HG02678 (cell line): ENCODE data around the gene MC1R.
A peak's percentile ranks its signal among the peaks of the same experiment; 100 is the strongest.
"Not testable (repeated sequence)": the region's sequence is repeated elsewhere in the genome, so short reads cannot be mapped to it uniquely, and the experiment has no call there.

ENCODE experiments used
- ATAC-seq: cut with Tn5 transposase; IDR thresholded peaks from one replicate; pipeline ENCODE4 v1.9.1; 2021; ENCODE audit warnings: mild to moderate bottlenecking, moderate library complexity; ENCODE audit not compliant: unreplicated experiment

MC1R gene

DNA sequence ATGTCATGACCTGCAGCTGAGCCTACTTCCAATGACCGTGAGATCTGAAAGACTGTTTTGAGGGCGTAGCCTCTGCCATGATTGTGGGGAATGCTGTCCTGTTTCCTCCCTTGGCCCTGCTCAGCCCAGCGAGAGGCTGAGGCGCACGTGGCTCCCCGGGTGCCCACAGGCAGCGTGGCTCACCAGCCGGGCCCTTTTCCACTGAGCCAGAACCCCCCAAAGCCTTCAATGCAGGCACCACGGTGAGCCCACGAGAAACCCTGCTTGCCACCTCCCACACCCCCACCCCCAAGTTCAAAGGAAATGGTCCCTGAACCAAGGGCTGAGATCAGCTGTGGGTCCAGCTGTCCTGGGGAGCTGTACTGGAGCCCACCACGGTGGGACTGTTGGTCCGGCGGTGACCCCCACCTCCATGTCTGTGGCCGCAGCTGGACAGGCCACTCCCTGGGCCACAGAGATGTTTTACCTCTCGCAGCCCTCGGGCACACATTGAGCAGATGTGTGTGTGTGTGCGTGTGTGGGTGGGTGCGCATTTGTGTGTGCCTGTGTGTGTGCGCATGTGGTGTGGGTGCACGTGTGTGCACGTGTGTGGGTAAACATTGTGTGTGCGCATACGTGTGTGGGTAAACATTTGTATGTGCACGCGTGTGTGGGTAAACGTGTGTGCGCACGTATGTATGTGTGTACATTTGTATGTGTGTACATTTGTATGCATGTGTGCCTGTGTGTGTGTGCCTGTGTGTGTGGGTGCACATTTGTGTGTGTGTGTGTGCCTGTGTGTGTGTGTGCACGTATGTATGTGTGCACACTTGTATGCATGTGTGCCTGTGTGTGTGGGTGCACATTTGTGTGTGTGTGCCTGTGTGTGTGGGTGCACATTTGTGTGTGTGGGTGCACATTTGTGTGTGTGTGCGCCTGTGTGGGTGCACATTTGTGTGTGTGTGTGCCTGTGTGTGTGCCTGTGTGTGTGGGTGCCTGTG lies 5.0 kb upstream of the MC1R start:
- ATAC-seq = no peak

DNA sequence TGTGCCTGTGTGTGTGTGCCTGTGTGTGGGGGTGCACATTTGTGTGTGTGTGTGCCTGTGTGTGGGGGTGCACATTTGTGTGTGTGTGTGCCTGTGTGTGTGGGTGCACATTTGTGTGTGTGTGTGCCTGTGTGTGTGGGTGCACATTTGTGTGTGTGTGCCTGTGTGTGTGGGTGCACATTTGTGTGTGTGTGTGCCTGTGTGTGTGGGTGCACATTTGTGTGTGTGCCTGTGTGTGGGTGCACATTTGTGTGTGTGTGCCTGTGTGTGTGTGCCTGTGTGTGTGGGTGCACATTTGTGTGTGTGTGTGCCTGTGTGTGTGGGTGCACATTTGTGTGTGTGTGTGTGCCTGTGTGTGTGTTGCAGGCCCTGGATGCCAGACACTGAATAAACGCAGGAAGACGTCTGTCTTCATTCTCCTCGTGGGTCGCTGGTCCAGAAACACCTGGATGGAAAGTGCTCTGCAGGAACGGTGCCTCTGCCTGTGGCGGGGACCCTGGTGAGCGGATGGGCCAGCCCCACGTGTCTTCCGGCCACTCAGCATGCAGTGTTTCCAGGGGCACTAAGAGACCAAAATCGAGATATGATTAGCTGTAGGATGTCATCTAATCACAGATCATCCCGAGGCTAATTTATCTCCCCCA lies 3.9 kb upstream of the MC1R start:
- ATAC-seq = not testable (repeated sequence)

DNA sequence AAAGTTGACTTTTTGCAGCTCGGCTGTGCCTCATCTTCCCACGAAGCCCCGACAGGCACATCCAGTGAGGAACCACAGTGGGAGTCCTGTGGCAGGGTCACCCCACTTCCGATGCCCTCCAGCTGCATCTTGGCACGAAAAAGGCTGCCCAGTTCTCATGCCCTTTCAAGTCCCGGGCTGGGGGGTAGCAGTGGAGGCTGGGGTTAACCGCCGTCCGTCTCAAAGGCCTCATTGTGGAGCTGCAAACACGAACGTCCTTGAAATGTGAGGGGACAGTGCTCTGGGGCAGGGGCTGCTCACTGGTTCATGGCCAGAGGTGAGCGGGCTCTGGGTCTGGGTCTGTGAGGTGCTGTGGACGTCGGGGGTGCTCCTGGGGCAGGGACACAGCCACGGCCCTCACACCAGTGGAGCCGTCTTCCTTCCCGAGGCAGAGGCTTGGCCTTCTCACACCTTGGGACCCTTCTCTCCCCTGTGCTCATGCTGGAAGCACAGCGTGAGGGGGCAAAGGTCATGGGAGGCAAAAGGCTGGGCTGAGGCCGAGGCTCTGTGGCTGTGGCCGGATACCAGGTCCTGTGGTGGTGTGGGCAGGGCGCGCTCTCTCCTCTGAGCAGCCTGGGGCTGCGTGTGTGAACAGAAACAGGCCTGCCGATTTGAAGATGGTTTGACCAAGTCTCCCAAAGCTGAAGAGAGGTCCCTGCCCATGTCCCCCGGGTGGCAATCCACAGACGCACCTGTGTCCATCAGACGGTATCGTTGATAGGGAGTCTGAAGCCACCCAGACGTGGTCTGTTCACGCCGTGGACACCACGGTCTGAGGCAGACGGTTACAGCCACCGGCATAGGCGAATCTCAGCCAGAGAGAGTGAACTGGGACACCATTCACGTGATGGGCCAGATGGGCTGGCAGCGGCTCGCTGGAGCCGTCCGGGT lies 3.1 kb upstream of the MC1R start:
- no peak for ATAC-seq

DNA sequence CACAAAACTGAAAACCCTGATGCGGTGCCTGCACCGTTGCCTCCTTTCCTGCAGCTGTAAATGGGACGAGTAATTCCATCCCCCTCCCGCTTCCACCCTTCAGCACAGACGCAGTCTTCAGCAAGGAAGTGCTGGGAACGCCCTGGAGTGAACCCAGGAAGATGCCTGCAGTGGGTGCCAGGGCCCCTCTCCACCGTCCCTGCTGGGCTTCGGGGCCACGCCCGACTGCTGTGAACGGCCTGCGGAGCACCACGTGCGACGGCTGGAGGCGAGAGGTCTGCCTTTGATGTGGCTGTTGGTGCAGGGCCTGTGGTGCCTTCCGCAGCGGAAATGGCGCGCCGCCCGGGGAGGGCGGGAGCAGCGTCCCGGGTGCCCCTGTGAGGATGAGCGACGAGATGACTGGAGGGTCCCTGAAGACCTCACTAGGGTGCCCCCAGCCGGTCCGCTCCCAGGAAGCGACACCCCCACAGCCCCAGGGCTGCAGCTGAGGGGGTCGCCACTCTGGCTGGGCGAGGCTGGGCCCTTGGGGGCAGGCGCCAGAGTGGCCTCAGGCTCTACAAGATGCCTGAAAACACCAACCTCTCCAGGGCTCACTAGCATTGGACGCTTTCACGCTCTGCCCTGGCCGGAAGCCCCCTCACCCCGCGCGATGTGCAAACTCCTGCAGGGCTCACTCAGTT lies 749 bp upstream of the MC1R start:
- peak; percentile 86 for ATAC-seq

DNA sequence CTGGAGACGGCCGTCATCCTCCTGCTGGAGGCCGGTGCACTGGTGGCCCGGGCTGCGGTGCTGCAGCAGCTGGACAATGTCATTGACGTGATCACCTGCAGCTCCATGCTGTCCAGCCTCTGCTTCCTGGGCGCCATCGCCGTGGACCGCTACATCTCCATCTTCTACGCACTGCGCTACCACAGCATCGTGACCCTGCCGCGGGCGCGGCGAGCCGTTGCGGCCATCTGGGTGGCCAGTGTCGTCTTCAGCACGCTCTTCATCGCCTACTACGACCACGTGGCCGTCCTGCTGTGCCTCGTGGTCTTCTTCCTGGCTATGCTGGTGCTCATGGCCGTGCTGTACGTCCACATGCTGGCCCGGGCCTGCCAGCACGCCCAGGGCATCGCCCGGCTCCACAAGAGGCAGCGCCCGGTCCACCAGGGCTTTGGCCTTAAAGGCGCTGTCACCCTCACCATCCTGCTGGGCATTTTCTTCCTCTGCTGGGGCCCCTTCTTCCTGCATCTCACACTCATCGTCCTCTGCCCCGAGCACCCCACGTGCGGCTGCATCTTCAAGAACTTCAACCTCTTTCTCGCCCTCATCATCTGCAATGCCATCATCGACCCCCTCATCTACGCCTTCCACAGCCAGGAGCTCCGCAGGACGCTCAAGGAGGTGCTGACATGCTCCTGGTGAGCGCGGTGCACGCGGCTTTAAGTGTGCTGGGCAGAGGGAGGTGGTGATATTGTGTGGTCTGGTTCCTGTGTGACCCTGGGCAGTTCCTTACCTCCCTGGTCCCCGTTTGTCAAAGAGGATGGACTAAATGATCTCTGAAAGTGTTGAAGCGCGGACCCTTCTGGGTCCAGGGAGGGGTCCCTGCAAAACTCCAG lies 1.1 kb downstream of the MC1R start:
- ATAC-seq = no peak

DNA sequence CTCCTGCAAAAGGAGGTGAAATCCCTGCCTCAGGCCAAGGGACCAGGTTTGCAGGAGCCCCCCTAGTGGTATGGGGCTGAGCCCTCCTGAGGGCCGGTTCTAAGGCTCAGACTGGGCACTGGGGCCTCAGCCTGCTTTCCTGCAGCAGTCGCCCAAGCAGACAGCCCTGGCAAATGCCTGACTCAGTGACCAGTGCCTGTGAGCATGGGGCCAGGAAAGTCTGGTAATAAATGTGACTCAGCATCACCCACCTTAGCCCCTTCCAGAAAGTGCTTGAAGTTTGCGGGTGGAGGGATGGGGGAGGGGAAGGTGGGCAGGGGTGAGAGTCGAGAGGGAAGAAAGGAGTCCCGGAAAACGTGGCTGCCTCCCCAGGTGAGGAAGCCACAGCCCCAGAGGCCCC lies 2.1 kb downstream of the MC1R start:
- ATAC-seq = no peak

DNA sequence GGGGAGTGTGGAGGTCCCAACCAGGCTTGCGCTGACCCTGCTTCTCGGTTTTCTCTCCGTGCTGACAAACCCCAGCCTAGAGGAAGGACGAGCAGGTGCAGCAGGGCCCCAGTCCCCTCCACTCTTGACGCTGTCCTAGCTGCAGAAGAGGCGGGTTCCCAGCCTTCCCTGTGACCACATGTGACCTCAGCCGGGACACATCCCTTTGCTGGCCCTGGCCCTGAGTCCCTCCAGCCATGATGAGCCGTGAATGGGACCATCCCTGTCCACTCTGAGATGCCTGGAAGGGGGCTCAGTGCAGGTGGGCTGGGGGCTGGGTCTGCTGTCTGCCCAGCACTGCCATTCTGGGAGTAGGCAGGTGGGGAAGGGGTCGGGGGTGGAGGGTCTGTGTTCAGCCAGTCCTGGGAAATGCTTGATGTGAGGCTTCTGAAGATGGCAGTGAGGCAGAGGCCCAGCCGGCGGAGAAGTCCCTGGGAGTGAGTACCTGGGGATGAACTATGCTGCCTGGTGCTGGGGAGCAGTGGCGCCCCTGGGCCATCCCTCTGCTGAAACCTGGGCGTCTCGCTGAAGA lies 2.6 kb downstream of the MC1R start:
- ATAC-seq = no peak

DNA sequence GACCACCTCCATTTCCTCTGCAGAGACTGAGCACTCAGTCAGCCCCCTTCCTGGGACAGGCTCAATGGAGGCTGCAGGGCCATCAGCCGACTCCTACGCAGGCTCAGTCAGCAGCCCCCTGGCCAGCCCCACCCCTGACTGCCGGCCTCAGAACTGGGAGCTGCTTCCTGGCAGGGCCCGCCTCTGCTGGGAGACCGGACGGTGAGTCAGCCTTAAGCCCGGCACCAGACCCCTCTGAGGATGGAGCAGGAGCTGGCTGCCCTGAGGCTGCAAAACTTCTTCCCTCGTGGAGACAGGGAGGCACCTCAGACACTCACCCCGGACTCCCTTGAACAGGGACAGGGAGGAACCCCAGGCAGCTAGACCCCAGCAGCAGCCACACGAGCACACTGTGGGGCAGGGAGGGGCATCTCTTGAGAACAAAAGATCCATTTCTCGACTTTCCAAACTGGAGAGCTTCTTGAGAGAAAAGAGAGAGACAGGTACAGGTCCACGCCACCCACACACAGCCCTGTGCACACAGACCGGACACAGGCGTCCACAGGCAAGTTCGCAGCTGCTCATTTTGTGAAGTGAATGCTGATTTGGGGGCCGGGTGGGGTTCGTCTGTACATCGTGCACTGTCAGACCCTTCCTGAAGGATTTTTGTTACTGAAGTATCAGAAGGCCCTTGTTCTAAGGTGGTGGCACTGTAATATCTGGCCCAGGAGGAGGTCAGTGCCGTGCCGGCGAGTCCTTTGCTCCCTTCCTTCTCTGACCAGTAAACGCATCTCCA lies 3.2 kb downstream of the MC1R start:
- no peak for ATAC-seq

DNA sequence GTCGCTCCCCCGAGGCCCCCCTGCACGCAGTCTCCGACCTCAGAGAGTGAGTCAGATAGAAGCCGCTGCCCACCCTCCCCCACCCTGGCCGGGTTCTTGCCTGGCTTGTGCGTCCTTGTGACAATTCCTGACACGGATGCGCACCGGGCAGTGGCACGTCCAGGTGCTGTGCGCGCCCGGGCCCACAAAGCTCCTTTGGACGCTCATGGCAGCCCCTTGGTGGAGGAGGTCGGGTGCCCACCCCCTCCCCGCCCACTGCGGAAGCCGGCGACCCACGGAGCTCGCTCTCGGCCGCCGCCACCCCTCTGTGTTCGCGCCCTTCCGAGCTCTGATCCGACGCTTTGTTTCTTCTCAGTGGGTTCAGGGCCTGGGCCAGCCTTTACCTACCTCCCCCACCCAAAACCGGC lies 3.8 kb downstream of the MC1R start:
- no peak for ATAC-seq

DNA sequence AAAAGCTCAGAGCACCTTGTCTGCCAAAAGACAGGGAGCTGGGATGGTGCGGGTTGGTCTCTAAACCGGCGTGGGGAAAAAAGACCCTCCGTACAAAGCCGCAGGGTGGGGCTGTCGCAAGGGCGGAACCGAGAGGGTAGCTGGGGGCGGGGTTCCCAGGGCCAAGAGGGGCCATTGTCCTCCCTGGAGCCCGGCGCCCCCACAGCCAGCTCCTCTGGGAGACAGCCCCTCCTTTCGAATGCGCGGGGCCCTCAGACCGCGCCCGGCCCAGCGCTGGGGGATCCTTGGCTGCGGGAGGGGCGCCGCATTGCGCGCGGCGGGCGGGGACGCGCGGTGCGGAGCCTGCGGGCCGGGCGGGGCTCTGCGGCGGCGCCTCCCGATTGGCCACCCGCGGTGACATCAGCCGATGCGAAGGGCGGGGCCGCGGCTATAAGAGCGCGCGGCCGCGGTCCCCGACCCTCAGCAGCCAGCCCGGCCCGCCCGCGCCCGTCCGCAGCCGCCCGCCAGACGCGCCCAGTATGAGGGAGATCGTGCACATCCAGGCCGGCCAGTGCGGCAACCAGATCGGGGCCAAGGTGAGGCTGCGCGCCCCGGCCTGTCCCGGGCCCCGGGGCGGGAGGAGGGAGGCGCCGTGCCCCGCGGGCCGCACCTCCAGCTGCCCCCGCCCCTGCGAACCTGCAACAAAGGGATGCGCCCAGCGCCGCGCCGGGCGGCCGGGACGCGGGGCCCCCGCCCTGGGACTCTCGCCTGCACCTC lies 4.4 kb downstream of the MC1R start, which contains the start of gene TUBB3:
Gene TUBB3, plus strand, starts transcription at position 459 of the 756 bp plus-strand sequence. Its CDS starts 60 bp downstream, at position 519.
- ATAC-seq = no peak

DNA sequence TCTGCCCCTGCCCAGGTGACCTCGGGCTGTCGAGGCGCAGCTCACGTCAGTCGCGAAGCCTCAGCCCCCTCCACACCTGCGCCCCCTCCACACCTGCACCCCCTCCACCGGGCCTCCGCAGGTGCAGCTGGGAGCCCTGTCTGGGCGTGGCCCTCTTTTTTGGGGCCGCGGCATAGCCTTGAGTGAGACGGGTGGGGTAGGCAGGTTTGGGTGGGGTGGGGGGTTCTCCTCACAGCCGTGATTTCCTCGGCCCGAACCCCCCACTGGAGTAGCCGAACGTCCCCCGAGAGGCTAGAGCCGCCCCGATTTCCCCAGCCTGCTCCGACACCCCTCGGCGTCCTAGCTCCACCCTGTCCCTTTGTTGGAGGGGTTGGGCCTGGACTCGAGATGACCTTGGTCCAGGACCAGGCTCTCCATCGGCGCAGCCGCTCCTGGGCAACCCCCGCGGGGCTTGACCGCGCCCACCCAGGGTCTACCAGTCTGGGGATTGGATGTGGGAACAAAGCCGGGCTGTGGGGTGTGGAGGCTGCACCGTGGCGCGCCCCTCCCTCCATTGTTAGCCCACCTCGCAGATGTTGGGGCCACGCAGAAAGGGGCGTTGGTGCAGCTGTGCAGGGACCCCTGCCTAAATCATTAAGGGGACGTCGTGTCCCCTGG lies 5.1 kb downstream of the MC1R start:
- no peak for ATAC-seq

DNA sequence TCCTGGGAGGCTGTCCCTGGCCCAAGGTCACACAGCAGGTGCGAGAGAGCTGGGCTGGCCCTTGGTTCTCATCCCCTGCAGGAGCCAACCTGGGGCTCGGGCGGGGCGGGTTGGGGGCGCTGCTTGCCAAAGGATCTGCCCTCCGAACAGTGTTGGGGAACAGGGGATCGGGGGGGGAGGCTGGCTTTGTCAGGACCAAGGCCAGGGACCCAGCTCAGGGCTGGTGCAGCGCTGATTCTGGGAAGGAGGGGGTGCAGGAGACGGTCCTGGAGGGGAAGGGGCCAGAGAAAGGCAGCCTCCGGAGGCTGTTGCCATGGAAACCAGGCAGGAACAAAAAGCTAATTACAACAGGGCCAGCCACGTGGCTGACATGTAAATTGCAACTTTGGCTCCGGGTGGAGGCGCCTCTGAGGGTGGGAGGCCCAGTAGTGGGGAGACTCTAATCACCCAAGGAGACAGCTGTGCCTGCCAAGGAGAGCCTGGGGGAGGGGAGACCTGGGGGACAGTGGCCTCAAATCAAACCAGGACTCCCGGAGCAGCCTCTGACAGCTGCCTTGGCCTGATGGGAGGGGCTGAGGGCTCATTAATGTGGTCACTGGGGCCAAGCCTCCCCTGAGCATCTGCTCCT lies 5.7 kb downstream of the MC1R start:
- ATAC-seq = no peak

DNA sequence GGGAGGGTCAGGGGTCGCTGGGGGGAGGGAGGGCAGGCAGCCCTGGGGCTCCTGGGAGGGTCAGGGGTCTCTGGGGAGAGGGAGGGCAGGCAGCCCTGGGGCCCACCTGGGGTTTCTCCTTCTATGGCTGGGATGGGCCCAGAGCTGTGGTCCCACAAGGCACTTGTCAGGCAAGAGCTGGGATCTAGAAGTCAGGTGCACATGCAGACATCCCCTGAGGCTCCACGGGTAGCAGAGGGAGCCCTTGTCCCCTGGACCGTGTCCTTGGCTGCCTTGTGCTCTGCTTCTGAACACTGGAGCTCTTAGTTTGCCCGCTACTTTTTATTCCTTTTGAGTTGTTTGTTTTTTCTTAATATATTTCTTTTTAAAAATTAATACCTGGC lies 6.3 kb downstream of the MC1R start:
- ATAC-seq = no peak

DNA sequence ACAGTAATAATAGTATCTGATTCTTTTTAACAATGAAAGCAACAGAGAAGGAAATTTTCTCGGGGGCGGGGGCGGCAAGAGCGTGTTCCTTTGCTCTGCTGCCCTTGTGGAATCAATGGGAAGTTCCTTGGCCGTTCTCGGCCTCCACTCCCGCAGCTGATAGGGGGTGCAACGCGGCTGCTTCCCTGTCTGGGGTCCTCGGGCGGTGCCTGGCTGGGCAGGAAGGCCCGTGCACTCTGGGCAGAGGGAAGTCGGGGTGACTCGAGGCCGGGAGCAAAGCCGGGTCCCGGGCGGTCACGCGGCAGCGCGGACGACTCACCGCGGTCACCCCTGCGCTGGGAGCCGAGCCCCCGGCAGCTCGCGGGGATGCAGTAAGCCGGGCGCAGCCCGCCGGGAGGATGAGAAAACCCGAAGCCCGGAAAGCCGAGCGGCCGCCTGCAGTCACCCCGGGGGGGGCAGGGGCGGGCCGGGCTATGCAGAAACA lies 7.0 kb downstream of the MC1R start:
- ATAC-seq = no peak

DNA sequence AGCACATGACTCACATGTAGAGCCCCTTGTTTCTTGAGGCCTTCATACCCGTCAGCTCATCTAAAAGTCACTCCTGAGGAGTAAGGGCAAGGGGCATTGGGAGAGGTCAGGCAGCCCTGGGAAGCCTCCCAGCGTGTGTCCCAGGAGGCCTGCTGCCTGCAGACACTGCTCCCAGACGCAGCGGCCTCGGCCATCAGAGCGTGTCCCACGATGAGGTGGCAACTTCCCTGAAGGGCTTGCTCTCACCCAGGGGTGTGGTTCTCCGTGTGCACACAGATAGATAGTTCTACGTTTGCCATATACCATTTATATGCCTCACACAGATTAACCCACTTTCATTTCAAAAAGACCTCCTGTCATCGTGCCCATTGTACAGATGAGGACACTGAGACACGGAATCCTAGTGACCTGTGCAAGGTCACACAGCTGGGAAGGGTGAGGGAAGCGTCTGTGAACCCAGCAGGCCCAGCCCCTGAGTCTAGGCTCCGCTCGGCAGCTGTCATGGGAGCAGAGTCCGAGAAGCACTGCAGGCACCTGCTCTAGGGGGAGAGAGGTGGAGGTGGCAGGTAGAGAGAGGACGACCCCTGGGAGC lies 12.7 kb downstream of the MC1R start:
- no peak for ATAC-seq

DNA sequence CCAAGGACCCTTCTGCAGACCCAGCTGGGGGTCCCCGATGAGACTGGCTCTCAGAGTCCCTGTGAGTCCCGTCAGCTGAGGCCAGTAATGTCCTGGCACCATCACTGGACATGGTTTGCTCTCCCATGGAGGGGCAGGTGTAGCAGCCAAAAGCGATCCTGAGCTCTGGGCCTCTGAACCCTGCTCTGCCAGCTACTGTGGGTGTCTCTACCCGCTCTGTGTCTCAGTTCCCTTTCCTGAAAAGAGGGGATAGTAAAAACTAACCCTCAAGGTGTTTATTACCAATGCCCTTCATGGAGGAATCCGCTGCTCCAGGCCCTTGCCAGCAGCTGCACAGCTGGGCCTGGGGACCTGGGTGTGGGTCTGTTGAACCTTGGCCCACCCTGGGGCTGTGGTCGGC lies 13.3 kb downstream of the MC1R start:
- ATAC-seq = no peak
